ENCODE results near the gene TMEM221.

DNA sequence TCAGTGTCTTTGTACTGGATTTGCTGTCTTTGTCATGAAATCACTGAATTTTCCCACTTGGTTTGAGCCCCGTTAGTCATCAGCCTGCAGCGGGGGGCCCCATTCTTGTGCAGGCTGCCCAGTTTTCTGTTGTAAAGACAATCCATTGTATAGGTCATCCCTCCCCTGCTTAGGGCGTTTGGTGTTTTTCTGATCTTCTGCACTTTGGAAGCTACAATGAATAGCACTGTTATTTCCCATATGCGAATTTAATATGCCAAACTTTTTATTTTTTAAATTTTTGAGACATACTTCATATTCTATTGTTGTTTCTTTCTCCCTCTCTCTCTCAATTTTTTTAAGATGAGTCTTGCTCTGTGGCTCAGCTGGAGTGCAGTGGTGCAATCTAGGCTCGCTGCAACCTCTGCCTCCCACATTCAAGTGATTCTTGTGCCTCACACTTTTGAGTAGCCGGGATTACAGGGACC is 30.9 kb upstream of the TMEM221 start:
- TF ChIP-seq, protein P1, sequence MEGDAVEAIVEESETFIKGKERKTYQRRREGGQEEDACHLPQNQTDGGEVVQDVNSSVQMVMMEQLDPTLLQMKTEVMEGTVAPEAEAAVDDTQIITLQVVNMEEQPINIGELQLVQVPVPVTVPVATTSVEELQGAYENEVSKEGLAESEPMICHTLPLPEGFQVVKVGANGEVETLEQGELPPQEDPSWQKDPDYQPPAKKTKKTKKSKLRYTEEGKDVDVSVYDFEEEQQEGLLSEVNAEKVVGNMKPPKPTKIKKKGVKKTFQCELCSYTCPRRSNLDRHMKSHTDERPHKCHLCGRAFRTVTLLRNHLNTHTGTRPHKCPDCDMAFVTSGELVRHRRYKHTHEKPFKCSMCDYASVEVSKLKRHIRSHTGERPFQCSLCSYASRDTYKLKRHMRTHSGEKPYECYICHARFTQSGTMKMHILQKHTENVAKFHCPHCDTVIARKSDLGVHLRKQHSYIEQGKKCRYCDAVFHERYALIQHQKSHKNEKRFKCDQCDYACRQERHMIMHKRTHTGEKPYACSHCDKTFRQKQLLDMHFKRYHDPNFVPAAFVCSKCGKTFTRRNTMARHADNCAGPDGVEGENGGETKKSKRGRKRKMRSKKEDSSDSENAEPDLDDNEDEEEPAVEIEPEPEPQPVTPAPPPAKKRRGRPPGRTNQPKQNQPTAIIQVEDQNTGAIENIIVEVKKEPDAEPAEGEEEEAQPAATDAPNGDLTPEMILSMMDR (IDR thresholded peaks at IDR 0.05) = no peak
- TF ChIP-seq POLR2A (IDR thresholded peaks at IDR 0.05) = no peak

Data from uterus (tissue), 2 donors.